HG02623 (cell line): Measurements from ENCODE around the gene CDR2.

Experiments
- ATAC-seq: cut with Tn5 transposase; IDR thresholded peaks from one replicate; pipeline ENCODE4 v1.9.1; 2021; ENCODE audit warnings: moderate library complexity; ENCODE audit not compliant: unreplicated experiment

Gene CDR2

DNA sequence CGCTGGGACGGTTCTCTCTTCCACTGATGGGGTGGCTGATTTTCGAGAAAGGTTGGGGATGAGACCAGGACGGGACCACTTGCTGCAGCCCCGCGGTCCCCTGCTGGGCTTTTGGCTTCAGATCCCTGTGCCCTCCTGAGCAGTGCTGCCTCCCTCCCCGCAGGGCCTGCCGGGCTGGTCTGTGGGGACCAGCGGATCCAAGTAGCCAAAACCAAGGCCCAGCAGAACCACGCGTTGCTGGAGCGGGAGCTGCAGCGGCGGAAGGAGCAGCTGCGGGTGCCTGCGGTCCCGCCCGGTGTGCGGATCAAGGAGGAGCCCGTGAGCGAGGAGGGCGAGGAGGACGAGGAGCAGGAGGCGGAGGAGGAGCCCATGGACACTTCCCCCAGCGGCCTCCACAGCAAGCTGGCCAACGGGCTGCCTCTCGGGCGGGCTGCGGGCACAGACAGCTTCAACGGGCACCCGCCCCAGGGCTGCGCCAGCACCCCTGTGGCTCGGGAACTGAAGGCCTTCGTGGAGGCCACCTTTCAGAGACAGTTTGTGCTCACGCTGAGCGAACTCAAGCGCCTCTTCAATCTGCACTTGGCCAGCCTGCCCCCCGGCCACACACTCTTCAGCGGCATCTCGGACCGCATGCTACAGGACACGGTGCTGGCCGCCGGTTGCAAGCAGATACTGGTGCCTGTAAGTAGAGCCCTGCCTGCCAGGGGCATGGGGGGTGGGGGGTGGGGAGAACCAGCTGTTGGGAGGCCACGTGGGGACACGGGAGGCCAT, 48.6 kb downstream of the CDR2 start:
- no peak for ATAC-seq

DNA sequence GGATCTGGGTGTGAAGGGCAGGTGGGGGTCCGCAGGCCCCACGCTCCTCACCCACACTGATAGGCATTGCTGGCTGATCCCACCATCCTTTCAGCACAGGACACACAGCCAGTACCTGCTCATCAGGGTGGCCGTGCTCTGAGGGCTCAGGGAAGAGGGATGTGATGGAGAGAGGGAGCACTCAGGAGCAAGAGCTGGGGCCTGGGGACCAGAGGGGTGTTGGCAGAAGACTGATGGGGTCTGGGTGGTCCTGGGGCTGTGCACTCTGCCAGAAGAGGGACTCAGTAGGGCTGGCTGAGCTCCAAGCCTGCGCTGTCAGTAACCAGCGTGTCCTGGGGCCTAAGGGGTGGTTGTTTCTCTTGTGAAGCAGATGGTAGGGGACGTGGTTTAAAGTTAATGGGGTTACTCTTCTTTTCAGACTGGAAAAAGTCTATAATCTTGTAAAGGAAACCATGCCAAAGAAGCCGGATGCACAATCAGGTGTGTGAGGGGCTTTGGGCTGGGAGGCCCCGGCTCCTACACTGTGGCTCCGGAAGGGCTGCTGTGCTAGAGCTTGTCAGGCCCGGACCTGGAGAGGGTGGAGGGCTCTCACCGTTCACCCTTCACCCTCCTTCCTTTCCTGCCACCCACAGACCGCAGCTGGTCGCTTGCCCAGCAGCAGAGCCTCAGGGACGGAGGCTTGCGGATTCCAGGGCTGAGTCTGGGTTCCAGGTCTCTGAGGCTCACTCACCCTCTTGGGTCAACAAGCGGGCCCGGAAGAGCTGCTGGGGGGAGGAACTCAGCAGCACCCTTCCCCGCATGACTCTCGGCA, 49.4 kb downstream of the CDR2 start:
- ATAC-seq, result no peak

DNA sequence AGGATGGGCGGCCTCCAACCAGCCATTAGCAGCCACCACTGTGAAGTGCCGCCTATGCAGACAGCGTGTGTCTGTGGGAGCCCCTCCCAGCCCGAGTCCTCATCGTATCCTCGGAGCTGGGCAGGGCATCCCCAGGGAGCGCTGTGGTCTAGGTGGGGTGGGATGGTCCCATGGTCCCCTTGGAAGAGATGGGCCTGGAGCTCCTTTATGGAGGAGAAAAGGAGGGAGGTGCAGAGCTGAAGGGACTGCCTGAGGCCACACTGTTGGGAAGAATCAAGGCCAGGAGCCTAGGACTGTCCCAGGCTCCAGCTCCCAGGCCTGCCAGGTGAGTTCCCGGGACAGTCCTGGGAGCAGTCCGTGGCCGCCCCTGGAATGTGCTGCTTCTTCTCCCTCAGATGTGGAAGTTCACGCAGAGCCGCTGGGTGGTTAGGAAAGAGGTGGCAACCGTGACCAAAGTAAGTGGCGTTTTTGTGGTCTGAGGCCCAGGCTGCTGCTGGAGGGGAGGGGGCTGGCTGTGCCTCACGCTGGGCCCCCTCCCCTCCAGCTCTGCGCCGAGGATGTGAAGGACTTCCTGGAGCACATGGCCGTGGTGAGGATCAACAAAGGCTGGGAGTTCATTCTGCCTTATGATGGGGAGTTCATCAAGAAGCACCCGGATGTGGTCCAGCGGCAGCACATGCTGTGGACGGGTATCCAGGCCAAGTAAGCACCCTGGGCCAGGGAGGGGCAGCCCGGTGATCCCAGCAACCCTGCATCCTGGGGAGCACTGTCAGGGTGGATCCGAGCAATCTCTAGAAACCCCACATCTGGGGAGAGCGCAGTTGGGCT, 50.2 kb downstream of the CDR2 start:
- ATAC-seq, result no peak

GRCh38 chr16:22323173-22323958, 51.1 kb downstream of the CDR2 start:
- ATAC-seq, result no peak

DNA sequence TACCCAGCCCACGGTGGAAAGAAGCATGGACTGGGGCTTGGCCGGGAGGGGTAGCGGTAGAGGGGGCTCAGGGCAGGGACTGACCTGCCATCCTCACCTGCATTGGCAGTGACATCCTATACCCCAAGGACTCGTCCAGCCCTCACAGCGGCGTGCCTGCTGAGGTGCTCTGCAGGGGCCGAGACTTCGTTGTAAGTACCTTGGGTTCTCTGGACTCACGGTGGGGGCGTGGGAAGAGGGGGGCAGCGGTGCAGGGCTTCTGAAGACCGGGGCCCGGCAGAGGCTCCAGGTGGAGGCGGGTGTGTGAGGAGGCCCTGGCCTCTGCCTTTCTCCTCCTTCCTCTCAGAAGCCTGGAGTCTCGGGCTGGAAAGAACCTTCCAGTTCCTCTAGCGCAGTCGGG, 51.7 kb downstream of the CDR2 start:
- no peak for ATAC-seq

DNA sequence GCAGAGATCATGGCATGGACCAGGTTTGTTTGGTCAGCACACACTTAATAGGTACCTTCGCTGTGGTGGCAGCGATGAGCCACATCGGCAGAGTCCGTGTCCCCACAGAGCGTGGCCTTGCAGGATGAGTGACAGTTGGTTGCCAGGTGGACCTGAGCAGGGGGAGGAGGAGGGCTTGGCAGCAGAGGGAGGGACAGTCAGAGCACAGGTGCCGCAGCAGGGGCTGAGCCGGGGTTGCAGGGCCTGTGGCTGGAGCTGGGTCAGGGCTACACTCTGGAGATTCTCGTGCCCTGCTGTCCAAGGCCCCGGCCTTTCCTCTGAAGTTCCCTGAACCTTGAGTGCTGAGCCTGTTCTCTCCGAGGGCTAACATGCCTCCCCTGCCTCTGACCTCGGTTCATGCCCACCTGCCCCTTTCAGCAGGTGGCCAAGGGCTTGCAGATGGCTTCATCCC, 52.4 kb downstream of the CDR2 start:
- ATAC-seq, result no peak

DNA sequence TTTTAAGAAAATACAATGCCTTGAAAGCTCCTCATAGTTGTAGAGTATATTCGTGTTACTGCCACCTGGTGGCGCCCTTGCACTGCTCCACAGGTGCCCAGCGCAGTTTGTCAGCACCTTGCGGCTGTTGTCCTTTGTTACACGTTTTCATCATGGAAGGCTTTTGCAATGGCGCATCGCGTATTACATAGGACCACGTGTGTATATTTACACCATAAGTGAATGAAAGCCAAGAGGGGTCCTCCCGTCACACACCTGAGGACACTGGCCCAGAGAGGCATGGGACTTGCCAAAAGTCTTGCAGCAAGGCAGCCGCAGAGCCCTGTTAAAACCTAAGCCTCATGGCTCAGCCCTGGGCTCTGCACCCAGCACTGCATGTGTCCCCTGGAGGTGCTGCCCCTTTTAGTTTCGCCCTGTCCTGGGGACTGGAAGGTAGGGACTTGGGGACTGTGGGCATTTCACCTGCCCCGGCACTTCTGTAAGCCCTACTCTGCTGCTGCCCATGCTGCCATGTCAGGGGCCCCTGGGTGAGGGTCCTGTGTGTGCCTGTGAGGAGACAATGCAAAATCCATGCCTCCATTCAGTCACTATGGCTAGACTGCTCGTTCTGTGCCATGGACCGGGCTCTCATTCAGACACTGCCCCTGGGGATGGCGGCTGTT, 52.9 kb downstream of the CDR2 start:
- no peak for ATAC-seq

GRCh38 chr16:22320572-22321339, 53.7 kb downstream of the CDR2 start:
- no peak for ATAC-seq

GRCh38 chr16:22318690-22319358, 55.6 kb downstream of the CDR2 start:
- ATAC-seq, result no peak

- no peak for ATAC-seq
Observed at GRCh38 chr16:22317625-22318024, 56.8 kb downstream of the CDR2 start.

- no peak for ATAC-seq
Observed at GRCh38 chr16:22317001-22317530, 57.4 kb downstream of the CDR2 start.

DNA sequence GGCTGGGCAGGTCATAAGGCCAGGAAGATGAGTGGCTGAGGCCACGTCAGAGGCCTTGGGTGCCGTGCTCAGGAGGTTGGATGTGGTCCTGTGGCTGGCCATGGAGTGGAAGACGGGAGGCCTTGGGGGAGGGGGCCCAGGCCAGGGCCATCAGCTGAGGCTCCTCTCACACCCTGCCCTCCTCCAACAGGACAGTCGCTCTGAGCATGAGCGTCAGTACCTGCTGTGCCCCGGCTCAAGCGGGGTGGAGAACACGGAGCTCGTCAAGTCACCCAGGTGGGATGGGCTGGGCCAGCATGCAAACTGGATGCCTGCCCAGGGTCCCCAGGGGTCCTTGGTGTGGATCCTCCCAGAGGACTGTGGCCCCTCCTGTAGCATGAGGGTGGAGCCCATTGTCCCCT, 58.0 kb downstream of the CDR2 start:
- no peak for ATAC-seq

- ATAC-seq, result no peak
Observed at GRCh38 chr16:22315979-22316378, 58.4 kb downstream of the CDR2 start.

GRCh38 chr16:22314661-22315626, 59.5 kb downstream of the CDR2 start:
- ATAC-seq, result no peak

DNA sequence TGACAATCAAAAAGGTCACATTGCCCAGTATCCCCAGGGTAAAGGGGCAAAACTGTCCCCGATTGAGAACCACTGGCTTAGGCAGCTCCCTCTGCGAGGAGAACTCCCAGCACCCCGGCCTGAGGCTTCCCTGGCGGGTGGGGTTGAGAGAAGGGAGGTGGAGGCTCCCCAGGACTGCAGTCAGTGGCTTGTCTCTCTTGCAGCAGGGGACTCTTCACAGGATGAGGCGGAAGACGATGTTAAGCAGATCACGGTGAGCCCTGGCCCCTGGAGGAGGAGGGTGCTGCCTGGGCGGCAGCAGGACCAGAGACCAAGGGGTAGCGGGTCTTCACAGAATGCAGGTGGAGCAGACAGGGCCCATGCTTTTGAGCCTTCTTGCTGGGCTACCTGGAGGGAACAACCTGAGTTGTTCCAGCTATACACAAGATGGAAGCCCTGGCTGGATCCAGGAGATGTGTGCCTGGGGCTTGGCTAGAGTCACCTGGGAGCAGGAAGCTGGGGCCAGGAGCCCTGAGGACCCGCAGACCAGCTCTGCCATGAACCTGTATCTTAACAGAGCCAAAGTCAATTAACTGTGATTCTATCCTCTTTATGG, 60.4 kb downstream of the CDR2 start:
- ATAC-seq, result no peak

GRCh38 chr16:22312897-22313781, 61.3 kb downstream of the CDR2 start:
- no peak for ATAC-seq
